Stimulated activated CD8-positive, alpha-beta memory T cell treated with anti-CD3 and anti-CD28 coated beads, Interleukin-4, amount 100 ng/mL, for 1 hour (primary cell): ENCODE results near the gene PDCD1.

Source experiments
- DNase-seq, 2 donors: peaks; one replicate each; pipeline ENCODE4 v3.0.0-alpha.2; 2020; ENCODE audit warnings: low read depth in 2 of 2, low spot score in 1 of 2

The PDCD1 gene

DNA sequence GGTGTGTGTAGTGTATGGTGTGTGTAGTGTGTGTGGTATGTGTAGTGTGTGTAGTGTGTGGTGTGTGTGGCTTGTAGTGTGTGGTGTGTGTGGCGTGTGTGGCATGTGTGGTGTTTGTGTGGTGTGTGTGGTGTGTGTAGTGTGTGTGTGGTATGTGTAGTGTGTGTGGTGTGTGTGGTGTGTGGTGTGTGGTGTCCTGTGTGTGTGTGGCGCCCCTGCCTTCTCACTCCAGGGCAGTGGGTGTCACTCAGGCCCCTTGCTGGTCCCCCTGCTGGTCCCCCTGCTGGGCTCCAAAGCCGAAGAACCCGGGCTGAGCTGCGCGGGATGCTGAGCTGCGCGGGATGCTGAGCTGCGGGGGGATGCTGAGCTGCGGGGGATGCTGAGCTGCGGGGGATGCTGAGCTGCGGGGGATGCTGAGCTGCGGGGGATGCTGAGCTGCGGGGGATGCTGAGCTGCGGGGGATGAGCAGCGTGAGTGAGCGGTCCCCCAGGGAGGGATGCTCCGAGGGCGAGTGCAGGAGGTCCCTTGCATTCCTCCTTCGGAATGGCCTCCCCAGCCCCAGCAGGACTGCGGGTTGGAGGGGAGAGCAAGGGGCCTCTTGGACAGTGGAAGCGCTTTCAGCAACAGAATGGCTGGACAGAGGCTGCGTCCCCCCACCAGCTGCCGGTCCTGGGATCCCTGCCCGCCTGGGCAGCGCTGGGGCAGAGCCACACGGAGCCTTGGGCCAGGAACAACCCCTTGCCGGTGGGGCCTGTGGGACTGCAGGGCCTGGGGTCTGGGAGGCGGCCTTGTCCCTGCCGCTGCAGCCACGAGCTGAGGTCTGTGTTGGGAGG is 7.5 kb upstream of the PDCD1 start:
- no peak for DNase-seq

DNA sequence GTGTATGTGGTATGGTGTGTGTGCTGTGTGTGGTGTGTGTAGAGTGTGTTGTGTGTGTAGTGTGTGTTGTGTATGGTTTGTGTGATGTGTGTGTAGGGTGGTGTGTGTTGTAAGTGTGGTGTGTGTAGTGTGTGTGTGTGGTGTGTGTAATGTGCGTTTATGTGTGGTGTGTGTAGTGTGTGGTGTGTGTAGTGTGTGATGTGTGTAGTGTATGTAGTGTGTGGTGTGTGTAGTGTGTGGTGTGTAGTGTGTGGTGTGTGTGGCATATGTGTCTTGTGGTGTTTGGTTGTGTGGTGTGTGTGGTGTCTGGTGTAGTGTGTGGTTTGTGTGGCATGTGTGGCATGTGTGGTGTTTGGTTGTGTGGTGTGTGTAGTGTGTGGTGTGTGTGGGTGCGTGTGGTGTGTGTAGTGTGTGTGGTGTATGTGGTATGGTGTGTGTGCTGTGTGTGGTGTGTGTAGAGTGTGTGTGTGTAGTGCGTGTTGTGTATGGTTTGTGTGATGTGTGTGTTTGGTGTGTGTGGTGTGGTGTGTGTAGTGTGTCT is 6.8 kb upstream of the PDCD1 start:
- no peak for DNase-seq

DNA sequence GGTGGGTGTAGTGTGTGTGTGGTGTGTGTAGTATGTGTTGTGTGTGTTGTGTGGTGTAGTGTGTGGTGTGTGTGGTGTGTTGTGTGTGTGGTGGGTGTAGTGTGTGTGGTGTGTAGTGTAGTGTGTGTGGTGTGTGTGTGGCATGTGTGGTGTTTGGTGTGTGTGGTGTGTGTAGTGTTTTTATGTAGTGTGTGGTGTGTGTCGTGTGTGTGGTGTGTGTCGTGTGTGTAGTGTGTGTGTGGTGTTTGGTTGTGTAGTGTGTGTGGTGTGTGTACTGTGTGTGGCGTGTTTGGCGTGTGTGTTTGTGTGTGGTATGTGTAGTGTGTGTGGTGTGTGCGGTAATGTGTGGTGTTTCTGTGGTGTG is 6.1 kb upstream of the PDCD1 start:
- no peak for DNase-seq

DNA sequence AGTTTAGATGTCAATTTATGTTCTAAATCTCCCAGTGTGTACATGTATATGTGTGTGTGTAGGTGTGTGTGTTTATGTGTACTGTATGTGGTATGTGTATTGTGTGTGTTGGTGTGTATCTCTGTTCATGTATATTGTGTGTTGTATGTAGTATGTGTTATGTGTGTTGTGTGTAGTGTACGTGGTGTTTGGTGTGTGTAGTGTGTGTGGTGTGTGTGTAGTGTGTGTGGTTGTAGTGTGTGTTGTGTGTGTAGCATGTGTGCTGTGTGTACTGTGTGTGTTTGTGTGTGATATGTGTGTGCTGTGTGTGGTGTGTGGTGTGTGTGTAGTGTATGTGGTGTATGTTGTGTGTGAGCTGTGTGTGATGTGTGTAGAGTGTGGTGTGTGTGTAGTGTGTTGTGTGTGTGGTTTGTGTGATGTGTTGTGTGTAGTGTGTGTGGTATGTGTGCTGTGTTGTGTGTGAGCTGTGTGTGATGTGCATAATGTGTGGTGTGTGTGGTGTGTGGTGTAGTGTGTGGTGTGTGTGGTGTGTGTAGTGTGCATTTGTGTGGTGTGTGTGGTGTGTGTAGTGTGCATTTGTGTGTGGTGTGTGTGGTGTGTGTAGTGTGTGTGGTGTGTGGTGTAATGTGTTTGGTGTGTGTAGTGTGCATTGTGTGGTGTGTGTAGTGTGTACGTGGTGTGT is 5.6 kb upstream of the PDCD1 start:
- DNase-seq, result no peak

DNA sequence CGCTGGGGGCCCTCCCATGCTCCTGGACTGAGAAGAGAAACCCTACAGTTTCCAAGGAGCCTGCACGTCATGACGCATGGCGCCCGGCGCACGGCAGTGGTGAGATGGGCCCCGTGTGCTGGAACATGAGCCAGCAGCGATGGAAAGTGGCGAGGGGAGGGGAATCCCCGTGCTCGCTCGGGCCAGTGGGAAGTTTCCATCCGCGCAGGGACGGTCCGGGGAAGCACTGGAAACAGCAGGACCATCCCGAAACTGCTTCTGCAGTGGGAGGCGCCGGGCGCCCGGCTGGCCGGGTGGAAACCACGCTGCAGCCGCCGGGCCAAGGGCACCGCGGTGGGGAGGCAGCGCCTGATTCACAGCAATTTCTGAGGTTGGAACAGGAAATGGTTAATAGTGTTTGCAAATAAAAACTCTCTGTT is 4.9 kb upstream of the PDCD1 start:
- no peak for DNase-seq

DNA sequence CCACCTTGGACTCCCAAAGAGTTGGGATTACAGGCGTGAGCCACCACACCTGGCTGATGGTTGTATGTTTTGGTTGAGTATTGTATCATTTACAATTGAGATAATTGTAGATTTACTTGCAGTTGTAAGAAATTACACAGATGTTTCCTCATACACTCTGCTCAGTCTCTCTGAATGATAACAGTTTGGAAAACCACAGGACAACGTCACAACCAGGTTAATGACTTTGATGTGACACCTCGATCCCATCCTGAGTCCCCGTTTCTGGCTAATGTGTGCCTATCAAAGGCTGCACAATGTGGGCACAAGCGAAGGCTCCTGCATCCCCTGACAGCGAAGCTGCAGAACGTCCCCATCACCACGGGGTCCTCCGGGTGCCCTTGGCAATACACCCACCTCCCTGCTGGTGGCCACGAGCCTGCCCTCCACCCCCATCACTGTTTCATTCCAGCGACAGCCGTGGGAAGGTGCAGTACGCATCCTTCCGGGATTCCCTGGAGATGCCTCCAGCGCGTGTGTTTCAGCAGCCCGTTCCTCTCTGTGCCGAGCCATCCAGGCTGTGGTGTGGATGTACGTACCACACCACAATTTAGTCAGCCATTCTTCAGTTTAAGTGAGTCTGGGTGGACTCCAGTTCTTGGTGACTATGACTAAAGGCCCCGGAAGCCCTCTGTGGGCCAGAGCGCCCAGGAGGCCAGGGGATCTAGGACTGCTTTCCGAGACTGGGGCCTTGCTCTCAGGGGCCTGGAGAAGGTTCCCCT is 4.3 kb upstream of the PDCD1 start:
- no peak for DNase-seq

DNA sequence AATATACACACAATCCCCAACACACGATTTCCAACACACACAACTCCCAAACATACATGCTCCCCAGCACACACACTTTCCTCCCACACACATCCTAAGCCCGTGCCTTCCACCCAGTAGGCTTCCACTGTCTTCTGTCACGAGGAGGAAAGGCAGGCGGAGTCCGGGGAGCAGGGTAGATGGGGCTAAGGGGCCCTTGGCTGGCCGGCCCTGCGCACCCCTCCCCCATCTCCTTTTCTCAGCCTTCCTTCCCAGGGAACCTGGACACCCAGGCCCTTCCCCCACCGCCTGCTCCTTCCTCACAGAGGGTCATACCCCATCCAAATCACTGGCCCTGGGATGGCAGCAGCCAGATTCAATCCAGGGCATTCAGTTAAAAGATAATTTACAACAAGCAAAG is 3.4 kb upstream of the PDCD1 start:
- DNase-seq, result no peak

DNA sequence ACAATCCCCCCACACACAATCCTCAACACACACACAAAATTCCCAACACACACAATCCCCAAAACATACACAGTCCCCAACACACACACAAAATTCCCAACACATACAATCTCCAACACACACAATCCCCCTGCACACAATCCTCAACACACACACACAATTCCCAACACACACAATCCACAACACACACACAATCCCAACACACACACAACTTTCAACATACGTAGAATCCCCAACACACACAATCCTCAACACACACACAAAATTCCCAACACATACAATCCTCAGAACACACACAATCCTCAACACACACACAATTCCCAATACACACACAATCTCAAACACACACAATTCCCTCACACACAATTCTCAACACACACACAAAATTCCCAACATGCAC is 2.6 kb upstream of the PDCD1 start:
- DNase-seq, result no peak

DNA sequence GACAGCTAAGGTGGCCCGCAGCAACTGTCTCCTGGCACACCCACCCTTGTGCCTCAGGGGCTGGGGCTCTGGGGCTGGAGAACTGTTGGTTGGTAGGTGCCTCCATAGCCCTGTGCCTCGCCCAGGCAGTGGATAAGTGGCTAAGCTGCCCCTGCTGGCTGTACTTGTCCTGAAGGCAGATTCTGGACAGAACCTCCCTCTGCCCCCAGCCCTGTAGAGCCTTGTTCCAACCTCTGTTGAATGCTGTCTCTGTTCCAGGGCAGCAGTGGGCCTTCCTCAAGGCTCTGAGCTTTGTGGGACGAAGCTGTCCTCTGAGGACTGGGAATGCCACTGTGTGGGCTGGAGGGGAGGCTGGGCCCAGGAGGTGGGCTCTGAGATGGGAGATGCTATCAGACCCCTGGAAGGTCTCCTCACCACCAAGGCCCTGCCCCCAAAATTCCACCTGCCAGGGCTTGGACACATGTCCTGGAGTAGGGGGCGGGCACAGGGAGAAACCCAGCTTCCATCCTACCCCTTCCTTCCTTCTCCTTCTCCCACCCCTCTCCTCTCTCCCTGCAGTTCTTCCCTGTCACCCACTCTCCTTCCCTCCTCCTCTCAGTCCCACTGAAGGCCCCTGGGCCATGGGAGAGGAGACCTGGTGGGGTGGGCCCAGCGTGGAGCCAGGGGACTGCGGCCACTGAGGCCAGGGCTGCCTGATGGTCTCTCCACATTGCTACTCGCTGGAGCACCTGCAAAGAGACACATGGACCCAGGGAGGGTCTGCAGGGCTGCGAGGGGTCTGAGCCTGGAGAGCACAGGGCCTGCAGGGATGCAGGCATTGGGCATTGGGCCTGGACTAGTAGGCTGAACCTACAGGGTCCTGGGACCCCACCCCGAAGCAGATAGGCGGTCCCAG is 1.7 kb upstream of the PDCD1 start:
- DNase-seq, result no peak

DNA sequence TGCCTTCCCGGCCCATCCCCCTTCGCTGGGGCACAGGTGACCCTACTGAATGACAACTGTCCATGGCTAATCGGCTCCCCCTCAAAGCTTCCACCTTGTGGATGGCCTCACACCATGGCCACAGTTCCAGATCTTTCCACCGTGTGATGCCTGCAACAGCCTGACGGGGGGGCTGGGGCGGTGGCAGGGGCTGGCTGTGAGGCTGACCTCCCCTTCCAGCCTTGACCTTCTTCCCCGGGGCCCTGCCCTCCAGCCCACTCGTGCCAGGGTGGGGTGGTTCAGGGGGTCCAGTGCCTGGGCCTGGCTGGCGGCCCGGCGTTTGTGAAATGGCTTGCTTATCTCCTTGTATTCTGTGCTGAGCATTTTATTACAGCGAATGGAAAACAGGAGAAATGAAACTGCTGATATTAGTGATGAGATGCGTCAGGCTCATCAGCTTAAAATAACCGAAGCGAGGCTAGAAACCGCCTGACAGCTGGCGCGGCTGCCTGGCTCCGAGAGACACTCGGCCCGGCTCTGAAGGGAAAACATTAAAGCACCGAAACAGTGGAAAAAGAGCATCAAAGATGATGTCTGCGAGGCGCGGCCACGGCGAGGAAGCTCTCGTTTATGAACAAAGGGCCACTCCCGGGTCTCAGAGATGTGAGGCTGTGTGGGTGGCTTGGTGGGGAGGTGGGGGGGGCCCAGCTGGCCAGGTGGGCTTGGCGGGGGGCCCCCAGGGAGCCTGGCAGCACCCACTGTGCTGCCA is 916 bp upstream of the PDCD1 start:
- peak in 1 of 2 donors; percentile 27 for DNase-seq

DNA sequence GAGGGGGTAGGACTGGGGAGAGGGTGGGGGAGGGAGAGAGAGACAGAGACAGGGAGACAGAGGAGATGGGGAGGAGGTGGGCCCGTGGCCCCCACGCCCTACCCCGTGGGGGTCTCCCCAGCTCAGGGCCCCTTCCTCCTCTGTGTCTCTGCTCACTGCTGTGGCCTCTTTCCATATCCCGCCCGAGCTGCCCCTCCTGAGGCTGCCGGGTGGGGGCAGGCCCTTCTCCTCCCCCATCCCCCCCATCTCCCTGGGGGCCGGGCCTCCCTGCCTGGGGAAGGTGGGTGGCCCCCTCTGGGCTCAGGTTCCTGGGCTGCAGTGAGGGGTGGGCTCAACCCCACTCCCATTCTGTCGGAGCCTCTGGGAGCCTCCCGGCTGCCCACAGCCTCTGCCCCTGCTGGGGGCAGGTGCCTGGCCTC is 332 bp upstream of the PDCD1 start:
- no peak for DNase-seq

DNA sequence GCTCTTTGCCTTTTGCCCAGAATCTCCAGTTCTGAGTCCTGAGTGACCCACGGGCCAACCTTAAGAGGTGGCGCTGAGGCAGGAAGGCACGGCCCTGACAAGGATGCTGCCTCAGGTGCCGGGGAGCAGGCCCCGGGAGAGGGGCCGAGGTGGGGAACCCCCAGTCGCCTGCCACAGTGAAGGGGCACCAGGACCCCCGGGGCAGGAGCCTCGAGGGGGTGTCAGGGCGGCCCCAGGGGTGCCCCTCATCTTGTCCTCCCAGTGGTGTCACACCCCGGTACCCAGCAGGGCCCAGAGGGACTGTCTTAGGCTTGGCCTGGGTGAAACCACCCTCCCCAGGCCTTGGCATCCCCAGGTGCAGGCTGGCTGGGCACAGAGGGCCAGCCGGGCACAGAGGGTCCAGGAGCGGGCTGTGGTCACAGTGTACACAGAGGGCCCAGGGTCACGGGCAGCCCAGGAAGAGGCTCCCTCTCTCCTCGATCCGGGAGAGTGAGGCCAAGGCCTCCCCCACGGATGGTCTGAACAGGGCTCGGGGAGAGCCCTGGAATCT is 1.0 kb downstream of the PDCD1 start:
- no peak for DNase-seq

DNA sequence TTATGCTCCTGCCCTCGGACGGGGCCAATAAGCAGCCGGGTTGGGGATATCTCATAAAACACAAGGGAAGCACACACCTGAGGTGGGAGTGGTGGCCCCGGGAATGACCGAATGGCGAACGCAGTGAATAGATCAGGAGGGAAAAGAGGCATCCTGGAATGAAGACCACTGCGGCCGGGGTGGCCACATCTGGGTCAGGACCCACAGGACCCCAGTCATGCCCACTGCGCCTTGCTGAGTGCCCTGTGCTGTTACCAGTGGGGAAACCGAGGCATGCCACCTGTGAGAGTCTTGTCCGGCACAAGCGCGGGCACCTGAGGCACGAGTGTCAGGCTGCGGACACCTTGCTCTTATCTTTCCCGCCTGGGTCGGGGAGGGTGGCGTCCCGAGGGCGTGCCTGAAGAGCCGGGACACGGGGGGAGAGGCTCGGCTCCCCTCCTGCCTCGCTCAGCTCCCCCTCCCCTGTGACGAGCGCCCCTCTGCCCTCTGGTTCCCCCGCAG is 1.6 kb downstream of the PDCD1 start:
- no peak for DNase-seq

DNA sequence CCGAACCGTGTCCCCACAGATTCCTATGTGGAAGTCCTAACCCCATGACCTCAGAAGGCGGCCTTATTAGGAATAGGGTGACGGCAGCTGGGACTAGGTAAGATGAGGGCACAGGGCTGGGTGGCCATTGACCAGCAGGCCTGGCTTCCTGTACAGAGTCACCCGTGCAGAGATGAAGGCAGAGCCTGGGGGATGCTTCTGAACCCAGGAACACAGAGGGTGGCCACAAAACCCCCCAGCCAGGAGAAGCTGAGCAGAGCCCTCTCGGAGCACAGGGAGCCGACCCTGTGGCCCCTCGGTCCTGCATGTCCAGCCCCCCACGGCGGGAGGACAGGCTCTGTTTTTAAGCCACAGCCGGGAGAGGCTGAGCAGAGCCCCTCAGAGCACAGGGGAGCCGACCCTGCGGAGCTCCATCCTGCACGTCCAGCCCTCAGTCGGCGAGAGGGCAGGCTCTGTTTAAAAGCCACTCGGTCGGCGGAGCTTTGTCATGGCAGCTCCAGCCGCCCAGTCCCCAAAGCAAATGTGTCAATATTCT is 2.7 kb downstream of the PDCD1 start:
- DNase-seq, result no peak

DNA sequence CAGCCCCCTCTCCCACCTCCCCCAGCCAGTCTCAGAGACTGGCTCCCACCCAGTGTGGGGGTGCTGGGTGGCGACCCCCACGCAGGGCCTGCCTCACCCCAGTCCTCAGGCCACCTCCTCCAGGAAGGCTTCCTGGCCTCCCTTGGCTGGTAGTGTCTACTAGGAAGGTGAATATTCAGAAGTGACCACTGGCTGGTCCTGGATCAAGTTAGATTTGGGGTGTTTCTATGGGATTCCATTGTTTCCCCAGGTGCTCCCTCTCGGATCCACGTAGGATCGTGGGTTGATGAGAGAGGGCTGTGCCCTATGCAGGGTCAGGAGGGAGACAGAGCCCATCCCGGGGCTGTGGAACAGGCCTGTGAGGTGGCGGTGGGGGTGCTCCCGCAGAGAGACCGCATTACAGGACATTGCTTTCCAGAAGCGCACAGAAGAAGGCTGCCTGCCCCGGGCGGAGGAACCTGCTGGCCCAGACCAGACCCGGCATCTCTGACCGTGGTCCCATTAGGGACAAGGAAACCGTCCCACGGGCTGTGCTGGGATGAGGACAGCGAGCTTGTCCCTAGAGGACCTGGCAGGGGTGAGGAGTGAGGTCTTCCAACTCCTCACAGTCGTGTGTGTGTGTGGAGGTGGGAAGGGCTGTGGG is 3.3 kb downstream of the PDCD1 start:
- DNase-seq, result no peak

DNA sequence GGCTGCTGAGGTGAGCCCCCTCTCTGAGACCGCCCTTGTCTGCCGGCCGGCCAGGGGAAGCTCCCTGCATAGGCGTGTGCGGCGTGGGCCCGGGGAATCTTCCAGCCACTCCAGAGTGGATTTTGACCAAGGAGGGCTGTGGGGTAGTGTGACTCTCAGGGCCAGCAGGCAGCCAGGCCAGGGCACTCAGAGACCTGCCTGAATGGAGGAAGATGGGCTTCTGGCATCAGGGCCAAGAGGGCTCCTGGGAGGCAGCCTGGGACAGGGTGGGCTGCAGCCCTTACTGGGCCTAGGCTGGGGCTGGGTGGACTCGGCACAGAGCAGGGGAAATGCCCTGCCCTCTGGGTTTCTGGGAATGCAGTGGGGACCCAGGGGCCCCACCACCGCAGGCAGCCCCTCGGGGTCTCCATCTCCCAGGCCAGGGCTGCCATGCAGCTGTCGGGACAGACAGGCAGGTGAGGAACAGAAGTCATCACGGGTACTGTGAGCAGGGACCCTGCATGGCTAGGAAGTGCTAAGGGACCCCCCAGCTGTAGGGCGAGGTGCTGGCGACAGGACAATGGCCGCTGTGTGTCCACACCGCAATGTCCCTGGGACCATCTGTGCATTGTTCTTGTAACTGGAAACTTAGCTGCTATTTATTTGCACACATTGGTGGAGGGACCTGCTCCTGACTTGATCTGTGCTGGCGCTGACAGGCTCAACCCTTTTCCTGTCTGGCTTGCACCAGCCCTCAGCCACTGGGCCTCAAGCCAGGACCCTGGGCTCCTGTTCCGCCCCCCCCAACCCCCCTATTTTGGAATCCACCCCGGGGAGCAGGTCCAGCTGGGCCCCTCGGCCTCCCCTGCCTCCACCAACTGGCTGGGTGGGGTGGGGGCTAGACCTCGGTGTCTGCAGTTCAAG is 4.1 kb downstream of the PDCD1 start:
- DNase-seq, result no peak

DNA sequence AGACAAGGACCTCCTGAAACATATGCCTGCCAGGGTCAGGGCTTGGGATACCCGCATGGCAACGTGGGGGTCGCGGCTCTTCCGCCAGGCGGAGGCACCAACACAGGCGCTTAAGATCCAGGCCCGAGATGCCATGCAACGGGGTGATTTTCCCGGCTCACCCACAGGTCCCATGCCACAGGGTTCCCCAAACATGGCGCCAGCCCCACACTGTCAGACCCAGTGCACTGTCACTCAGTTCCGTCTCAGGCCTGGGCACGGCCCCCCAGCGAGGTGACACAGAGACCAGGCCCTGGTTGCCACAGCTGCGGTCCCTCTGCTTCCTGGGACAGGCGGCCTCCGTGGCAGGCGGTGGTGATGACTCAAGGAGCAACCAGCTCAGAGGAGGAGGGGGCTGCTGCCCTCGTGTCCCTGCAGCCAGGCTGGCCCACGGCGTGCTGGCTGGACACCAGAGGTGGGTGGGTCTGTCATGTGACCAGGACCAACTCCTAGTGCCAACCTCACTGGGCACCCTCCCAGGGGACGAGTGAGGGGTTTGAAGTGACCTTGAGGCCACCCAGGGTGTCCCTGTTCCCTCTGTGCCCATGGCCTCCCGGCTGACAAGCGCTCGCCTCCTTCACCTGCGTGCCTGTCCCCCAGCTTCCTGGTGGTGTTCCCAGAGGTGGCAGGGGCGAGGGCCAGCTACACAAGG is 4.9 kb downstream of the PDCD1 start:
- no peak for DNase-seq
